ENCODE results near the gene KREMEN2.

The KREMEN2 gene

DNA sequence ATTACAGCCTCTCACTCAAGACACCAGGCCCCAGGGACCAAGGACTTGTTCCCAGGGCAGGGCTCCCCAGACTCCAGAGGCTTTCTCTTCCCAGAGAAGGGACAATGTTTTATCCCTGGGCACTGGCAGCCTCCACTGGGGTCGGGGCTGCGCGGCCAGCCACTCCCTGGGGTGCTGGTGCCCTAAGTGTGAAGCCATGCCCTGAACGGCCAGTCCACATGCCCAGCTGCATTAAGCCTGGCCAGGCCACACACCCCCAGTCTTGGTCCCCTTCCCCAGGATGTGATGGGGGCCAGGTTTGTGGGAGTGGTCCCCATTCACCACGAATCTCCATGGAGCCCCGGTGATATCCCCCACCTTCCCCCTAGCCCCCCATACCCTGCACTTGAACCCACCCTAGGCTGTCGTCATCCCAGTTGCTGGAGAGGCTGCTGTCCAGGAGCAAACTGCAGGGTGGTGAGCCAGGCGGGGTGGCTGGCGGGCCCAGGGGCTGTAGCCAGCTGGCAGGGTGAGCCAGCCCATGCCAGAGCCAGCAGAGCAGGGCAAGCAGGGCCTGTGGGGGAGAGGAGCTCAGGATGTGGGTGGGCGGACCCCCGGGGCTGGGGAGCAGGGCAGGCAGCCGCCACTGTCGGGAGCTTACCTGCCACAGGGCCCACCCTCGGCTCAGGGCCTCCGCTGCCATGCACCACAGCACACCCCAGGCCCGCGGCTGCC is 9.7 kb downstream of the KREMEN2 start:
- in situ Hi-C loops (cut with MboI; ENCODE audit: low pct_unique_long_range_greater_than_20kb, low sequenced_read_pairs, unreplicated experiment) = no loop called here
- TF ChIP-seq, protein P1, sequence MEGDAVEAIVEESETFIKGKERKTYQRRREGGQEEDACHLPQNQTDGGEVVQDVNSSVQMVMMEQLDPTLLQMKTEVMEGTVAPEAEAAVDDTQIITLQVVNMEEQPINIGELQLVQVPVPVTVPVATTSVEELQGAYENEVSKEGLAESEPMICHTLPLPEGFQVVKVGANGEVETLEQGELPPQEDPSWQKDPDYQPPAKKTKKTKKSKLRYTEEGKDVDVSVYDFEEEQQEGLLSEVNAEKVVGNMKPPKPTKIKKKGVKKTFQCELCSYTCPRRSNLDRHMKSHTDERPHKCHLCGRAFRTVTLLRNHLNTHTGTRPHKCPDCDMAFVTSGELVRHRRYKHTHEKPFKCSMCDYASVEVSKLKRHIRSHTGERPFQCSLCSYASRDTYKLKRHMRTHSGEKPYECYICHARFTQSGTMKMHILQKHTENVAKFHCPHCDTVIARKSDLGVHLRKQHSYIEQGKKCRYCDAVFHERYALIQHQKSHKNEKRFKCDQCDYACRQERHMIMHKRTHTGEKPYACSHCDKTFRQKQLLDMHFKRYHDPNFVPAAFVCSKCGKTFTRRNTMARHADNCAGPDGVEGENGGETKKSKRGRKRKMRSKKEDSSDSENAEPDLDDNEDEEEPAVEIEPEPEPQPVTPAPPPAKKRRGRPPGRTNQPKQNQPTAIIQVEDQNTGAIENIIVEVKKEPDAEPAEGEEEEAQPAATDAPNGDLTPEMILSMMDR (IDR thresholded peaks at IDR 0.05; ENCODE audit: extremely low read depth, insufficient read depth, missing control alignments) = no peak
- no peak for DNase-seq (ENCODE audit: low spot score)

DNA sequence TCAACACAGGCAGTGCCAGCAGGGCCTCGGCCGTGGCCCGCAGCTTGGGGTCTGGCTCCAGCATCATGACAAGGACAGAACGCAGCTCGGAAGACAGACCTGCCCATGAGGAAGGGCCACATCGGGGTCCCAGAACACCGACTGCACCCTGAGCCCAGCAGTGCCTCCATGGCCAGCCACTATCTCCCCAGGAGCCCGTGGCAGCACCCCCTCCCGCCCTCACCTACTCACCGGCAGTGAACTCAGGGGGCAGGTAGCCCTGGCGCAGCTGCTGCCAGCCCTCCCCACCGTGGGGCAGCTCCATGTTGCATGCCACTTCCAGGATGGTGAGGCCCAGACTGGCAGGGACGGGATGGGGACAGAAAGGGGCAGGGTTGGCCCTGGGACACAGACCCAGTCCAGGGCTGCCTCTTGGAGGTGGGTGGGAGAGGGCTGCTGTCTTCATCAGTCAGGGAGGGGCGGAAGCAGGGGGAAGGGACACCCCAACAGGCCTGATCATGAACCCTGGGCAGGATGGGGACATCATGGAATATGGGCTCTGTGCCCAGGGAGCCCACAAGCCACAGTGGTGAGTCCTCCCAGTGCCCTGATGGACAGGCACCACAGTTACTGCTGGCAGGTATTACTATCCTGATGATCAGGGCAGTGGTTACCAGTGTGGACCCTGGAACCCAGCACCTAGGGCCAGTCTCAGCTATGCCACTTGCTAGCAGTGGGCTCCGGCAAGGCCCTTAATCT is 10.4 kb downstream of the KREMEN2 start:
- in situ Hi-C loops (cut with MboI; ENCODE audit: low pct_unique_long_range_greater_than_20kb, low sequenced_read_pairs, unreplicated experiment) = no loop called here
- no peak for DNase-seq (ENCODE audit: low spot score)
- TF ChIP-seq, protein P1 (IDR thresholded peaks at IDR 0.05; ENCODE audit: extremely low read depth, insufficient read depth, missing control alignments) = no peak

DNA sequence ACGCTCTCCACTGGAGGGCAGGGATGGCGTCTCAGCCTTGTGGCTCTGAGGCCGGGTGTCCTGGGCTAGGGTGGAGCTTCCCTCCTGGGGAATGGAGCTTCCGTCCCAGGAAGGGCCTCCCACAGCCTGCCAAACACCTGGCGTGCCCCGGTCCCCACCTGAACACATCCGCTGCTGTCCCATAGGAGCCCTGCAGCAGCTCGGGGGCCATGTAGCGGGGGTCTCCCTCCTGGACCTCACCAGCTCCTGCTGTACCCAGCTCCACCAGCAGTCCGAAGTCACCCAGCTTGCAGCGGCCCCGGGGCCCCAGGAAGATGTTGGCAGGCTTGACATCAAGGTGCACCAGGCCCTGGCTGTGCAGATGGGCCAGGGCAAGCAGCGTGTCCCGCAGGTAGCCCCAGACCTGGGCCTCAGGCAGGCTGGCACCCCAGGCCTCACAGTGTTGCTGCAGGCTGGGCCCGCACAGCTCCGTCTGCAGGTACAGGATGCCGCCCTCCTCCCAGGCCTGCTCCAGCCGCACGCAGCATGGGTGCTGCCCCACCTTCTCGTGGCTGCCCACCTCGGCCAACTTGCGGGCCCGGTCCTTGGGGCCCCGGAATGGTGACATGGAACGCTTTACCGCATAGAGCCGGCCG is 11.2 kb downstream of the KREMEN2 start:
- DNase-seq (ENCODE audit: low spot score) = no peak
- TF ChIP-seq, protein P1 (IDR thresholded peaks at IDR 0.05; ENCODE audit: extremely low read depth, insufficient read depth, missing control alignments) = no peak
- in situ Hi-C loops (cut with MboI; ENCODE audit: low pct_unique_long_range_greater_than_20kb, low sequenced_read_pairs, unreplicated experiment) = no loop called here

DNA sequence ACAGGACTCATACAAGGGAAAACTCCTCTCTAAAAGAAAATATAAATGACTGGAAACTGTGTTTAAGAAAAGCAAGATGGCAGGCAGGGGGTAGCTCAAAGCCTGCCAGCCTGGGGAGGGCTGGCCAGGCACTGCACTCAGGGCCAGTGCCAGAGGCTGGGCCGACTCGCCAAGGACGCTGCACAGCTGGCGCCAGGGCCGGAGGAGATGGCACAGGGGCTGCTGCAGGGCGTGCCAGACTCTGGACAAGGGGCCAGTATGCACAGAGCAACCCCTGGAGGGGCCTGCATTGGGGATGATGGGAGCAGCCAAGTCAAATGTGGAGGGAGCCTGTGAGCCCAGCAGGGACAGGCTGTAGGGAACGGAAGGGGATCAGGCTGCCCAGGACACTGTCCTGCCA is 12.1 kb downstream of the KREMEN2 start:
- in situ Hi-C loops (cut with MboI; ENCODE audit: low pct_unique_long_range_greater_than_20kb, low sequenced_read_pairs, unreplicated experiment) = no loop called here
- TF ChIP-seq, protein P1 (IDR thresholded peaks at IDR 0.05; ENCODE audit: extremely low read depth, insufficient read depth, missing control alignments) = no peak
- DNase-seq (ENCODE audit: low spot score) = no peak

DNA sequence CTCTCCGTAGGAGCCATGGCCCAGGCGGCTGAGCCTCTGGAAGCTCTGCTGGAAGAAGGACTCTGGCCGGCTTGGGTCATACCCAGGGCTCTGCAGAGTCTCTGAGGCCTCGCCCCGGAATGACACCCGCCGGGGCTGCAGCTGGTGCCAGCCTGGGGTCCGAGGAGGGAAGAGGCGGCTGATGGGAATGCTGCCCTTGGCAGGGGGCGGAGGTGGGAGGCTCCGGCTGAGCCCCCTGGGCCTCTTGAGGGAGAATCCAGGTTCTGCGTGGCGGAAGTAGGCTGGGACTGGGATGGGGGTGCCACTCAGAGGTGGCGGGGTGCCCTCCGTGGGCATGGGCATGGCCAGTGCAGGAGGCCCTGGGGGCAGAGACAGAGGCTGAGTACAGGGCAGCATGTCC is 12.6 kb downstream of the KREMEN2 start:
- no peak for DNase-seq (ENCODE audit: low spot score)
- in situ Hi-C loops (cut with MboI; ENCODE audit: low pct_unique_long_range_greater_than_20kb, low sequenced_read_pairs, unreplicated experiment) = no loop called here
- TF ChIP-seq, protein P1 (IDR thresholded peaks at IDR 0.05; ENCODE audit: extremely low read depth, insufficient read depth, missing control alignments) = no peak

GRCh38 chr16:2977440-2977839 is 13.4 kb downstream of the KREMEN2 start:
- in situ Hi-C loops (cut with MboI; ENCODE audit: low pct_unique_long_range_greater_than_20kb, low sequenced_read_pairs, unreplicated experiment) = no loop called here
- TF ChIP-seq, protein P1 (IDR thresholded peaks at IDR 0.05; ENCODE audit: extremely low read depth, insufficient read depth, missing control alignments) = no peak
- DNase-seq (ENCODE audit: low spot score) = no peak

Measured in GM13977 (cell line).